Right lobe of liver (tissue), 4 donors: ENCODE results near the gene POLR2E.

ENCODE experiments used
- CTCF ChIP-seq, 4 donors: fragments of 200-600 bp in 3 of 4; fragments of 450-650 bp in 1 of 4; IDR thresholded peaks; one replicate each; pipeline versions ENCODE4 v1.5.1 to v1.8.0; 2016 to 2022; ENCODE audit warnings: antibody characterized with exemption in 4 of 4, mild to moderate bottlenecking in 2 of 4
- POLR2A ChIP-seq: fragments of 450-650 bp; IDR thresholded peaks from one replicate; pipeline ENCODE4 v1.6.1; 2017; ENCODE audit warnings: antibody characterized with exemption, mild to moderate bottlenecking
- donor health status: DM: no; HTN: no; CAD: no.
- donor health status: DM: no; HTN: no; CAD: no.
- donor health status: DM: no; HTN: yes; CAD: no.

GRCh38 chr19:1040476-1041271, 54.5 kb downstream of the POLR2E start:
- TF ChIP-seq CTCF (IDR thresholded peaks at IDR 0.05) = no peak
- TF ChIP-seq POLR2A = no peak
